ENCODE results near the gene ANGEL1. TPM values are rescaled to one million over a fixed set of nuclear protein-coding genes. Genes with fewer than 3 reads are reported as not detected.

The ANGEL1 gene
- total and polyA plus RNA-seq, 9 of the 15 experiments (the other 6 are each of a cell fraction or from before 2014, with no cell fraction given) = 2.1 to 22.2 (median 7.3) TPM

- ATAC-seq (no peak), FAIRE-seq (no peak), DNase-seq (ENCODE audit: extremely low read depth in 1 of 4, low spot score in 3 of 4) (no peak)
- no peaks in the 10 kb centered on the region for H3K4me1 ChIP-seq (replicated peaks in 1 of 2; ENCODE audit: control insufficient read depth in 2 of 2, insufficient read depth in 2 of 2, low read length in 2 of 2)
- H3K9ac ChIP-seq (ENCODE audit: insufficient read depth in 1 of 2, low read depth in 2 of 2, low read length in 2 of 2) = no peak overlapping the region
- ChIA-PET POLR2A (no interaction called here), CTCF (ENCODE audit: low intra/inter-chr PET ratio) (no interaction called here)
- TF ChIP-seq XRCC3 (IDR thresholded peaks at IDR 0.05) (no peak), SMARCC2 (IDR thresholded peaks at IDR 0.05; ENCODE audit: low read depth) (no peak), ZNF561 (CRISPR knock-in tag; conservative IDR thresholded peaks at IDR 0.05) (no peak), RFX1 (IDR thresholded peaks at IDR 0.05) (no peak), PTBP1 (IDR thresholded peaks at IDR 0.05; ENCODE audit: low read depth, low read length) (no peak), NEUROD1 (IDR thresholded peaks at IDR 0.05; ENCODE audit: borderline replicate concordance, low read depth, low read length, partially characterized antibody) (no peak), BRD4 (IDR thresholded peaks at IDR 0.05) (no peak), DMBX1 (CRISPR knock-in tag; IDR thresholded peaks at IDR 0.05; ENCODE audit: borderline replicate concordance) (no peak), RCOR1 (IDR thresholded peaks at IDR 0.05; ENCODE audit: borderline replicate concordance in 1 of 2, low read depth in 2 of 2, low read length in 2 of 2) (no peak), TEAD1 (CRISPR knock-in tag; IDR thresholded peaks at IDR 0.05) (no peak), FOS (IDR thresholded peaks at IDR 0.05; ENCODE audit: extremely low read depth, insufficient read length) (no peak), SIN3A (IDR thresholded peaks at IDR 0.05; ENCODE audit: borderline replicate concordance in 2 of 2, control insufficient read depth in 1 of 2, low read depth in 2 of 2, low read length in 2 of 2) (no peak), TCFL5 (CRISPR knock-in tag; conservative IDR thresholded peaks at IDR 0.05) (no peak), KLF16 (IDR thresholded peaks at IDR 0.05) (no peak)
- TF ChIP-seq, protein P1, sequence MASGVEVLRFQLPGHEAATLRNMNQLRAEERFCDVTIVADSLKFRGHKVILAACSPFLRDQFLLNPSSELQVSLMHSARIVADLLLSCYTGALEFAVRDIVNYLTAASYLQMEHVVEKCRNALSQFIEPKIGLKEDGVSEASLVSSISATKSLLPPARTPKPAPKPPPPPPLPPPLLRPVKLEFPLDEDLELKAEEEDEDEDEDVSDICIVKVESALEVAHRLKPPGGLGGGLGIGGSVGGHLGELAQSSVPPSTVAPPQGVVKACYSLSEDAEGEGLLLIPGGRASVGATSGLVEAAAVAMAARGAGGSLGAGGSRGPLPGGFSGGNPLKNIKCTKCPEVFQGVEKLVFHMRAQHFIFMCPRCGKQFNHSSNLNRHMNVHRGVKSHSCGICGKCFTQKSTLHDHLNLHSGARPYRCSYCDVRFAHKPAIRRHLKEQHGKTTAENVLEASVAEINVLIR (CRISPR knock-in tag; IDR thresholded peaks at IDR 0.05) = no peak
- TF ChIP-seq, protein P2, sequence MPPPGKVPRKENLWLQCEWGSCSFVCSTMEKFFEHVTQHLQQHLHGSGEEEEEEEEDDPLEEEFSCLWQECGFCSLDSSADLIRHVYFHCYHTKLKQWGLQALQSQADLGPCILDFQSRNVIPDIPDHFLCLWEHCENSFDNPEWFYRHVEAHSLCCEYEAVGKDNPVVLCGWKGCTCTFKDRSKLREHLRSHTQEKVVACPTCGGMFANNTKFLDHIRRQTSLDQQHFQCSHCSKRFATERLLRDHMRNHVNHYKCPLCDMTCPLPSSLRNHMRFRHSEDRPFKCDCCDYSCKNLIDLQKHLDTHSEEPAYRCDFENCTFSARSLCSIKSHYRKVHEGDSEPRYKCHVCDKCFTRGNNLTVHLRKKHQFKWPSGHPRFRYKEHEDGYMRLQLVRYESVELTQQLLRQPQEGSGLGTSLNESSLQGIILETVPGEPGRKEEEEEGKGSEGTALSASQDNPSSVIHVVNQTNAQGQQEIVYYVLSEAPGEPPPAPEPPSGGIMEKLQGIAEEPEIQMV (tag; conservative IDR thresholded peaks at IDR 0.05; ENCODE audit: low read depth) = no peak
- TF ChIP-seq, protein P3, sequence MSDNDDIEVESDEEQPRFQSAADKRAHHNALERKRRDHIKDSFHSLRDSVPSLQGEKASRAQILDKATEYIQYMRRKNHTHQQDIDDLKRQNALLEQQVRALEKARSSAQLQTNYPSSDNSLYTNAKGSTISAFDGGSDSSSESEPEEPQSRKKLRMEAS (CRISPR knock-in tag; IDR thresholded peaks at IDR 0.05) = no peak
- TF ChIP-seq, protein P4, sequence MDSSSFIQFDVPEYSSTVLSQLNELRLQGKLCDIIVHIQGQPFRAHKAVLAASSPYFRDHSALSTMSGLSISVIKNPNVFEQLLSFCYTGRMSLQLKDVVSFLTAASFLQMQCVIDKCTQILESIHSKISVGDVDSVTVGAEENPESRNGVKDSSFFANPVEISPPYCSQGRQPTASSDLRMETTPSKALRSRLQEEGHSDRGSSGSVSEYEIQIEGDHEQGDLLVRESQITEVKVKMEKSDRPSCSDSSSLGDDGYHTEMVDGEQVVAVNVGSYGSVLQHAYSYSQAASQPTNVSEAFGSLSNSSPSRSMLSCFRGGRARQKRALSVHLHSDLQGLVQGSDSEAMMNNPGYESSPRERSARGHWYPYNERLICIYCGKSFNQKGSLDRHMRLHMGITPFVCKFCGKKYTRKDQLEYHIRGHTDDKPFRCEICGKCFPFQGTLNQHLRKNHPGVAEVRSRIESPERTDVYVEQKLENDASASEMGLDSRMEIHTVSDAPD (CRISPR knock-in tag; IDR thresholded peaks at IDR 0.05) = no peak
- in situ Hi-C loops (cut with MboI) (no loop called here), intact Hi-C loops (cut with micrococcal nuclease) (no loop called here)
- peaks cover 6 to 53% of the 10 kb centered on the region in 2 experiments; a peak in 4 of 5 replicates for H3K27me3 ChIP-seq (ENCODE audit: control insufficient read depth in 2 of 2, insufficient read depth in 2 of 2, low read length in 2 of 2)
- no peaks in the 10 kb centered on the region for H3K79me2 ChIP-seq (ENCODE audit: control insufficient read depth, insufficient read depth, low read length)
- no peaks in the 10 kb centered on the region for H4K20me1 ChIP-seq (replicated peaks; ENCODE audit: control insufficient read depth, insufficient read depth, low read length)
- H3K4me3 ChIP-seq = no peak overlapping the region
- no peaks in the 10 kb centered on the region for H3K36me3 ChIP-seq (ENCODE audit: control insufficient read depth, insufficient read depth, low read length)
- BruUV-seq (replicated peaks) = no TSS peak
- H2AFZ ChIP-seq (ENCODE audit: low read depth, low read length) = no peak overlapping the region
- WGBS (ENCODE audit: insufficient coverage, low coverage, missing lambda C conversion rate) = 6% methylated on average over 4 of the region's 4 CpGs
- no peak overlapping the region for H3K27ac ChIP-seq (ENCODE audit: extremely low read depth, low read depth, low read length)
- no peak overlapping the region for H3K4me2 ChIP-seq (ENCODE audit: insufficient read depth, low read length)
- H3K9me3 ChIP-seq (replicated peaks; ENCODE audit: control insufficient read depth, insufficient read depth, low read depth, low read length) = no peaks in the 10 kb centered on the region
- no peaks in the 10 kb centered on the region for H3K9me1 ChIP-seq (ENCODE audit: control insufficient read depth, insufficient read depth, low read length)
These were observed 17.9 kb upstream of the ANGEL1 start for GRCh38 chr14:76830556-76830955.

Data from K562 (cell line).